C1 segment of cervical spinal cord (tissue), 14 donors: ENCODE data around the gene ADAM33.

Experiments used
- DNase-seq, 14 donors: peaks; one replicate each; lab custom pipeline; 2025; lab: John Stamatoyannopoulos, UW

Gene ADAM33

DNA sequence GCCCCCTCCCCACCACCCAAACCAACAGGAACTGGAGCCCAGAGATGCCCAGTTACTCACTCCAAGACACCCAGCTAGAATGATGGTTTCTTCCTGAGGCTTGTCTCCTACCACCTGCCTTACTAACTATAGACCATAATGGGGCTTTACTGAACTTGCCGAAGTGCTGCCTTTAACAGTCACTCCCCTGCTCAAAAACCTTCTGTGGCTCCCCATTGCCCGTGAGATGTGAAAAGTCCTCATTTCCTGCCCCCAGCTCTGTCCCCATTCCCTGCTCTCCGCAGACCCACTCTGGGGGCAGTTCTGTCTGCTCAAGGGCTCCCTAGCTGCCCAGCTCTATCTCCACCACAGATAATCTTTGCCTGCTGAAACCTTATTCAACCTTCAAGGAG is 25.7 kb upstream of the ADAM33 start:
- no peak for DNase-seq

GRCh38 chr20:3706774-3707507 is 25.1 kb upstream of the ADAM33 start:
- peak in 2 of 14 donors; percentile 12 to 42 for DNase-seq

DNA sequence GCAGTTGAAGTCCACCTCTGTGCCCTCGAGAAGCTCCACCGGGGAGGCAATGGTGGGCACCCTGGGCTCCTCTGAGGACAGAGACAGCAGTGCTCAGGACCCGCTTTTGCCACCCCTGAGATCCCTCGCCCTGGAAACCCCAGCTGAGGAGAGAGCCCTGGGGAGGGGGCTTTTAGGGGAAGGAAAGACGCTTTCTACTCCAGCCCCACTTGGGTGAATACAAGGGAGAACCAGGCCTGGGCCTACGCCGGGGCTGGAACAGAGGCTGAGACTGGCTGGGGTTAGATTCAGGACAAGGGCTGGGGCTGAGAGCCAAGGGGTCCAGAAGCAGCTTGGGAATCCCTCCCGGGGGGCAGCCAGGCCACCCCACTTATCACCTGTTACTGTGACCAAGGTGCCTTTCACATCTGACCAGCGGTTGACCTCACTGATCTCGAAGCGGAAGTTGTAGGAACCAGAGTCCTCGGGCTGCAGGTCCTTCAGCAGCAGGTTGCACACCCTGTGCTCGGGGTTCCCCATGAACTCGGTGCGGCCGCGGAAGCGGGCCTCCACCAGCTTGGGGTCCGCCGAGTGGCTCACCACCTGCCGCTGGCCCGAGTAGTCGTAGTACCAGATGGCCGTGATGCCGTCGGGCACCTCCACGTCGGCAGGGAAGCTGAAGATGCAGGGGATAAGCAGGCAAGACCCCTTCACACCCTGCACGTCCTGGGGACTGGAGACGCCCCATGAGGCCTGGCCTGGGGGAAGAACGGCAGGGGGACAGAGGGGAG is 24.3 kb upstream of the ADAM33 start:
- DNase-seq: no peak

DNA sequence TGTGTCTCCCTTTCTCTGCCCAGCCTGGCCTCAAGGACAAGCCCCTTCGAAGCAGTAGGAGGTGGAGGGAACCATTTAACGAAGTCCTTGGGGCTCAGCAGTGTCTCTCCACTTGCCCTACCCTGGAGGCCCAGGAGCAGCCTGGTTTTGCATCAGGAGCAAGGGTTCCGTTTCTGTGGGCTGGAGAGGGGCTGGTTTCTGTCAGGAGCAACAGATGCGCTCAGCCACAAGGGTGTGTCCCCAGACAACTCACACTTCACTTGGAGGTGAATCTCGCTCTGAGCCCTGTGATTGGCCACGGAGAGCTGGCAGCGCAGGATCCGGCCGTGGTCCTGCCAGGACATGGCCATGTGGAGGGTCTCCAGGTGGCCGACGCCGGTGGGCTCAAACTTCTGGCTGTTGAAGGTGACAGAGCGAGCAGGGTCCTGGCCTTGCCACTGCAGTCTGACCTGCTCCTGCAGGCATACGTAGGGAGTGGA is 23.7 kb upstream of the ADAM33 start:
- no peak for DNase-seq

DNA sequence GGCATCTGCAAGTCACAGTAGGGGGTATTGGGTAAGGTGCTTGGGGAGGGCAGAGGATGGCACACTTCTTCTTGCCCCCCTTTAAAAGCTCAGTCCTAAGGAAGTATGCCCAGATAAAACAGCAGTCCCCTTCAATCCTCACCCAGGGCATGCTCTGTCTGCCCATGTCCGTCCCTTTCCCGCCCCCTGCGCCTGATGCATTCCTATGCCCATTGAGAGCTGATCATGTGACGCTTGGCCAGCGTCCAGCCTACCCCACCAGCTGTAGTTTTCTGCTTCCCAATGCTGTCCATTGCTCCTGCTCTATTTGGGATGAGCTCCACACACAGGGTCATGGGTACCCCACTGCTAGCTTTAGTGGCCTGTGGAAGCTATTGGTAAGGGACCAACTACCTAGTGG is 22.3 kb upstream of the ADAM33 start:
- no peak for DNase-seq

- no peak for DNase-seq
Measured at GRCh38 chr20:3702611-3703391, 21.0 kb upstream of the ADAM33 start.

- no peak for DNase-seq
Measured at GRCh38 chr20:3701061-3701998, 19.5 kb upstream of the ADAM33 start.

GRCh38 chr20:3699037-3699436 is 17.2 kb upstream of the ADAM33 start:
- no peak for DNase-seq

- DNase-seq: no peak
Measured at GRCh38 chr20:3698591-3699001, 16.8 kb upstream of the ADAM33 start.

- no peak for DNase-seq
Measured at GRCh38 chr20:3697588-3698305, 15.9 kb upstream of the ADAM33 start.

DNA sequence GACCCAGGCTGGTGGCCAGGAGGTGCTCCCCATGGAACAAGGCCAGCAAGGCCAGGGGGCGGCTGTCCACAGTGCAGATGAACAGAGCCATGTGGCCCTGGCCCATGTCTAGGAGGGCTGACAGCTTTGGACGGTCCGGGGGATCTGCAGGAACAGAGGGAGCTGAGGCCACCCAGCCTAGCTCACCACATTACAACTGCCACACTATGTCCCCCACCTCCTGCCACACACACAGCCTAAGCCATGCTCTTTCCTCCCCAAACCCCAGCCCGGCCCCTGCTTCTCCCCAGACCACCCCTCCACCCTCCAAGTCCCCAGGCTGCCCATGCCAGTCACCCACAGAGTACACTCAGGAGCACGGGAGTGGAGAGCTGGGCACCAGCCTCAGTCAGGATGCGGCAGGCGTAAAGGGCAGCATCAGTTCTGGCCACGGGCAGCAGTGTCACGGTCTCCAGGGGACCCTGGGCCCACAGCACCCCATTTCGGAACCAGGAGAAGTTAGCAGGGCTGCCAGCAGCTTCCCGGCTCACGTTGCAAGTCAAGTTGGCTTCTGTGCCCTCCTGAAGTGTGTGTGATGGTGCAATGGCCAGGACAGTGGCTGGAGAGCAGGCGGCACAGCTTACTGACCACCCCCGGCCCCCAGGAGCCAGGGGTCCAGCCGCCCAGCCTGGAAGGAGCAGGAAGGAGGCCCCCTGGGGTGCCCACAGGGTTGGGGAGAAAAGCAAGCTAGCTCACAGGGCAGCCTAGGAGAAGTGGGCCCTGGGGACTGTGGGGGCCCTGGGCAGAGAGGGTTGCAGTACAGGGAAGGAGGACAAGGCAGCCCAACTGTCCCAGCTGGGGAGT is 15.2 kb upstream of the ADAM33 start:
- no peak for DNase-seq

DNA sequence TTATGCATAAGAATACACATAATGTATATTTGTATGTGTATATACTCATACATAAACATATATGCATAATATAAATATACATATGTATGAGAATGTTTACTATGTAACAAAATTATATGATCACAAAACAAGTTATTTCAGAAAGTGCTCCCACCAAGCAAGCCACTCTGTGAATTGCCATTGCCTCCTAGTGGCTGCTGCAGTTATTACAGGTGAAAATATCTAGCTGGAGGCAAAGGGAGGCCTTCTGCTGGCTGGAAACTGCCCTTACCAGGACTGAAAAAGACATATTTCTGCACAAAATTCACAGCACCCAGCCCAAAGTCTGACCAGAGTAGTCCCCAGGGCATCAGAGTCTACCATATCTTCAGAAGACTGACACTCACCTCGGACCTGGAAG is 14.4 kb upstream of the ADAM33 start:
- DNase-seq: no peak

GRCh38 chr20:3694864-3695263 is 13.1 kb upstream of the ADAM33 start:
- DNase-seq: no peak

DNA sequence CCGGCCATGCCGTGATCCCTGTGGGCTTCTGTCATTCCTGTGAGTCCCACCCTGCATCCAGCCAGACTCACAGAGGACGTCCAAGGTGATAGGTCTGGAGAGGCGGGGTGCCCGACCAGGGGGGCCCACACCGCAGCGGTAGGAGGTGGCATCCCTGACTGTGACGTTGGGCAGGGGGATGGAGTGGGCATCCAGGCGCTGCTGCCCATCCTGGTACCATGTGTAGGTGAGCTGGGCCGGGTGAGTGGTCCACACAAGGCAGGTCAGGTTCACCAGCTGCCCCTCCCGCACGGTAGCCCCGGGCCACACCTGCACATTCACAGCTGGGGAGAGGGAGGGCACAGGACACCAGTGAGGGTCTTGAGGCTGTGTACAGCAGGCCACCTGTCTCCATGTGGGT is 11.6 kb upstream of the ADAM33 start:
- DNase-seq: no peak

DNA sequence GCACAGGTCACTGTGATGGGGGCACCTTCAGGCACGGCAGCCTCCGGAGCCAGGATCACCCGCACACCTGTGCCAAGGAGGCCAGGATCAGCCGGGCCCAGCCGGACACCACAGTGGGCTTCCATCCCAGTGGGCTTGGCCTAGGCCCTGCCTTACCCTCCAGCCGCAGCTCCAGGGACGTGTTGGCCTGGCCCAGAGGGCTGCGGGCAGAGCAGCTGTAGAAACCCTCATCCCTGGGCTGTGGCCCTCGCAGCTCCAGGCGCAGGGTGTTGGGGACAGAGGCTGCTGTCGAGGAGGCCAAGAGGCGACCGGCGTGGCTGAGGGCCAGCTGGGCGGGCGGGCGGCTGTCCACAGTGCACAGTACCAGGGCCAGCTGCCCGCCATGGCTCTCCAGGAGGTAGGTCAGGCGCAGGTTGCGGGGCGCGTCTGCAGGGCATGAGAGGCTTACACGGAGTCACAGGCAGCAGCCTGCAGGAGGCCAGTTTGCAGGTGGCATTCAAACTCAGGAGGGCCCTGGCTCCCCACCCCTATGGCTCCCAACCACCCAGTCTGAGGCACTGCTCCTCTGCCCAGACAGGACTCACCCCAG is 11.0 kb upstream of the ADAM33 start:
- no peak for DNase-seq

GRCh38 chr20:3691897-3692296 is 10.1 kb upstream of the ADAM33 start:
- DNase-seq: no peak

GRCh38 chr20:3691306-3691705 is 9.5 kb upstream of the ADAM33 start:
- DNase-seq: no peak

- no peak for DNase-seq
Measured at GRCh38 chr20:3690413-3690812, 8.6 kb upstream of the ADAM33 start.

GRCh38 chr20:3689978-3690377 is 8.2 kb upstream of the ADAM33 start:
- no peak for DNase-seq
